ENCODE data around the gene PCBP2.
"Not testable (repeated sequence)": the region's sequence is repeated elsewhere in the genome, so short reads cannot be mapped to it uniquely, and the experiment has no call there.

The PCBP2 gene

GRCh38 chr12:53451661-53452158 lies at the start of gene PCBP2:
PCBP2 (plus strand) TSS chr12:53452102; CDS start chr12:53454801, 2,699 bp downstream.
- DNase-seq, result peak; percentile 99

DNA sequence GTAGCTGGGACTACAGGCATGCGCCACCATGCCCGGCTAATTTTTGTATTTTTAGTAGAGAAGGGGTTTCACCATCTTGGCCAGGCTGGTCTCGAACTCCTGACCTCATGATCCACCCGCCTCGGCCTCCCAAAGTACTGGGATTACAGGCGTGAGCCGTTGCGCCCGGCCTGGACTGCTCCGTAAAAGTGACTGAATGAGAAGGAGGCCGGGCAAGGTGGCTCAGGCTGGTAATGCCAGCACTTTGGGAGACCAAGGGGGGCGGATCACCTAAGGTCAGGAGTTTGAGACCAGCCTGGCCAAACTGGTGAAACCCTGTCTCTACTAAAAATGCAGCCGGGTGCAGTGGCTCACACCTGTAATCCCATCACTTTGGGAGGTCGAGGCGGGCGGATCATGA lies 49.6 kb upstream of the PCBP2 start:
- not testable (repeated sequence) for DNase-seq

GRCh38 chr12:53402871-53403270 lies 49.0 kb upstream of the PCBP2 start:
- no peak for DNase-seq

DNA sequence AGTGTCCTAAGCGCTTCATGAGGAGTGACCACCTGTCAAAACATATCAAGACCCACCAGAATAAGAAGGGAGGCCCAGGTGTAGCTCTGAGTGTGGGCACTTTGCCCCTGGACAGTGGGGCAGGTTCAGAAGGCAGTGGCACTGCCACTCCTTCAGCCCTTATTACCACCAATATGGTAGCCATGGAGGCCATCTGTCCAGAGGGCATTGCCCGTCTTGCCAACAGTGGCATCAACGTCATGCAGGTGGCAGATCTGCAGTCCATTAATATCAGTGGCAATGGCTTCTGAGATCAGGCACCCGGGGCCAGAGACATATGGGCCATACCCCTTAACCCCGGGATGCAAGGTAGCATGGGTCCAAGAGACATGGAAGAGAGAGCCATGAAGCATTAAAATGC lies 41.0 kb upstream of the PCBP2 start:
- DNase-seq, result no peak

- DNase-seq, result no peak
Measured at GRCh38 chr12:53413485-53414204, 38.3 kb upstream of the PCBP2 start.

DNA sequence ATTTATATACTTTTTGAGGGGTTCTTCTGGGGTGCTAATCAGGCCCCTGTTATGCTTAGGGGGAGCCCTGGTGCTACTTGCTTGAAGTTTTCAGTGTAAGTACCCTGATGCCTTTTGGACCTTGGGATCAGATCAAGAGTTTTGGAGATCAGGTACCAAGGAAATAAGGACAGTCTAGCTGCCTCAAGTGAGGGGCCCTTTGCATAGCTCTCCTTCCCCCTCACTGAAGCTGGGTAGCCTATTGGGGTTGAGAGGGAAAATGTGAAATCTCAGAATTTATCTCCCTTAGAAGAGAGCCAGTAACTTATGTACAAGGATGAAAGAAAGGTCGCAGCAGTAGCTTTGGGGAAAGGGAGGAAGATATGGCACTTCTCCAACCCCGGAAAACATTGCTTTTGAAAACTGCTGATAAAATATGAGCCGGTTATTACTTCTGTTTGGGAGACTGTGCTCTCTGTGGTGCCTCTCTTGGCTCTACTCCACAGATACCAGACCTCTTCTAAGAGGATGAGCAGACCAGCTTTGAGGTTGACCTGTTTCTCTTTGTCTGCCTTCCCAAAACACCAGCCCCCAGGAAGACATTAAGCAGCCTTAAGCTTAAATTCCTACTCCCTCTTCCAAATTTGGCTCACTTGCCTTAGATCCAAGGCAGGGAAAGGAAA lies 37.0 kb upstream of the PCBP2 start:
- DNase-seq, result no peak

DNA sequence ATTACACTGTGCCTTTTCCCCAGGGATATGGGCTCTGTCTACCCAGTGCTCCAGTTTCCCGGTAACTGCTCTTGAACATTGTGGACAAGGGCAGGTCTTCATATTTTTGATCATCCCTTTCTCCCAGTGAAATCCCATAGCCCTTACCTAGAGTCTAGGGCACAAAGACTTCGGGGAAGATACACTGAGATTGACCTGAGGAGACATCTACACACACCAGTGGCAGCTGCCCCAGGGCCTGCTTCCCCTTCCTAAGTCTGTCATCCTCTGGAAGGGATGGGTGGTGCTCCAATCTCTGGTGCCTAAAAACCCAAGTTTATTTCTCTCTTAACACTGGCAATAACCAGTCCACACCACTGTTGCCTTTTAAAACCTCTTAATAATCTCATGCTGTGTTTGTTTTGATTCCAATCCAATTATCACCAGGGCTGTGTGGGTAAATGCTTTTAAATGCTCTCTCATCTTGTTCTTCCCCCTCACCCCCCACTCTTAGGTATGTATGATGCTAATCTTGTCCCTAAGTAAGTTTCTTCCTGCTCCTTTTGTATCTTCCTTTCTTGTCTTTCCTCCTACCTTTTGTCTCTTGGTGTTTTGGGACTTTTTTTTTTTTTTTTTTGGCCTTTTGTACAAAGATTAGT lies 36.0 kb upstream of the PCBP2 start:
- not testable (repeated sequence) for DNase-seq

- DNase-seq, result not testable (repeated sequence)
Measured at GRCh38 chr12:53417291-53417816, 34.5 kb upstream of the PCBP2 start.

DNA sequence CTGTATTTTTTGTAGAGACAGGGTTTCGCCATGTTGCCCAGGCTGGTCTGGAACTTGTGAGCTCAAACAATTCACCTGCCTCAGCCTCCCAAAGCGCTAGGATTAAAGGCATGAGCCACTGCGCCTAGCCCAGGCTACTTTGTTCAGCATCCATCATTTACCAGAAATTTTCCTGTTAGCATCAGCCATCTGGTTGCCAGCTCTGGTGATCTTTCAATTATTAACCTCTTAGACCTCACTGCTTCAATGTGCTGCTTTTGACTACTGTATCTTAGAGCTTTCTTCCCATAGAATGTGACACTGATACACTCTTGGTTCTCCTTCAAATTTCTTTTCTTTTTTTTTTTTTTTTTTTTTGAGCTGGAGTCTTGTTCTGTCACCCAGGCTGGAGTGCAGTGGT lies 33.7 kb upstream of the PCBP2 start:
- no peak for DNase-seq

- no peak for DNase-seq
Measured at GRCh38 chr12:53419756-53420155, 32.1 kb upstream of the PCBP2 start.

DNA sequence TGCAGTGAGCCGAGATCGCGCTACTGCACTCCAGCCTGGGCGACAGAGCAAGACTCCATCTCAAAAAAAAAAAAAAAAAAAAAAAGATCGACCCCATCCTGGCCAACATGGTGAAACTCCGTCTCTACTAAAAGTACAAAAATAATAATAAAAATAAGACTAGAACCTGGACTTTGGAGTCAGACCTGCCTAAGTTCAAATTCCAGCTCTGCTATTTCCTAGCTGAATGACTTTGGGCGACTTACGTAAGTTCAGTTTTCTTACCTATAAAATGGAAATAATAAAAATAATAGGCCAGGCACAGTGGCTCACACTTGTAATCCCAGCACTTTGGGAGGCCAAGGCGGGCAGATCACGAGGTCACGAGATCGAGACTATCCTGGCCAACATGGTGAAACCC lies 29.7 kb upstream of the PCBP2 start:
- not testable (repeated sequence) for DNase-seq

GRCh38 chr12:53423597-53423996 lies 28.3 kb upstream of the PCBP2 start, which contains the start of gene AMHR2:
AMHR2 (plus strand) TSS chr12:53423855; CDS start chr12:53423935, 80 bp downstream.
- DNase-seq, result no peak

GRCh38 chr12:53424626-53425514 lies 27.0 kb upstream of the PCBP2 start:
- DNase-seq, result no peak

DNA sequence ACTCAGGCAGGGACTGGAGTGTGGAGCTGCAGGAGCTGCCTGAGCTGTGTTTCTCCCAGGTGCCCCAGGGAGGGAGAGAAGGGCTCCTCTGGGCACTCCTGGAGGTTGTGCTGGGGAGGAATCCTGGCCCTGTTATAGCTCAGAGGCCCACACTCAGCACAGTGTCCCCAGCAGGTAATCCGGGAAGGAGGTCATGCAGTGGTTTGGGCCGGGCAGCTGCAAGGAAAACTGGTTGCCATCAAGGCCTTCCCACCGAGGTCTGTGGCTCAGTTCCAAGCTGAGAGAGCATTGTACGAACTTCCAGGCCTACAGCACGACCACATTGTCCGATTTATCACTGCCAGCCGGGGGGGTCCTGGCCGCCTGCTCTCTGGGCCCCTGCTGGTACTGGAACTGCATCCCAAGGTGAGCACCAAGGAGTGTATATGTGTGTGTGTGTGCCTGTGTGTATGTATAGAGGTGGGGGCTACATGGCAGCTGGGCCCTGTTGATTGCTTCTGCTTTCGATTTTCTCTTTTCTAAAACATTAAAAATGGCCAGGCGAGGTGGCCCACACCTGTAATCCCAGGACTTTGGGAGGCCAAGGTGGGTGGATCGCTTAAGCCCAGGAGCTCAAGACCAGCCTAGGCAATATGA lies 26.3 kb upstream of the PCBP2 start:
- DNase-seq, result no peak

GRCh38 chr12:53427905-53428594 lies 23.9 kb upstream of the PCBP2 start:
- DNase-seq, result no peak

DNA sequence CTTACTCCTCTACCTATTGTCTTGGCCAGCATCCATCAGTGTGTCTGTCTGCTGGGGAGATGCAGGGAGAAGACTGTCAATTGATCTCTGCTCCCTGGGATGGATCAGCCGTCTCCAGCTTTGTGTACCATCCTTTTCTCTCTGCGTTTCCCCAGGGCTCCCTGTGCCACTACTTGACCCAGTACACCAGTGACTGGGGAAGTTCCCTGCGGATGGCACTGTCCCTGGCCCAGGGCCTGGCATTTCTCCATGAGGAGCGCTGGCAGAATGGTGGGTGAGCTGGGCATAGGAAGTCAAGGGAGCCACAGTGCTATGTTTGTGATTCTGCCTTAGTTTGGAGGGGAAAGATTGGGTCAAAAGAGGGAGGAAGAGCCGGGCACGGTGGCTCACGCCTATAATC lies 23.2 kb upstream of the PCBP2 start:
- DNase-seq, result no peak

- no peak for DNase-seq
Measured at GRCh38 chr12:53430116-53430515, 21.8 kb upstream of the PCBP2 start.

DNA sequence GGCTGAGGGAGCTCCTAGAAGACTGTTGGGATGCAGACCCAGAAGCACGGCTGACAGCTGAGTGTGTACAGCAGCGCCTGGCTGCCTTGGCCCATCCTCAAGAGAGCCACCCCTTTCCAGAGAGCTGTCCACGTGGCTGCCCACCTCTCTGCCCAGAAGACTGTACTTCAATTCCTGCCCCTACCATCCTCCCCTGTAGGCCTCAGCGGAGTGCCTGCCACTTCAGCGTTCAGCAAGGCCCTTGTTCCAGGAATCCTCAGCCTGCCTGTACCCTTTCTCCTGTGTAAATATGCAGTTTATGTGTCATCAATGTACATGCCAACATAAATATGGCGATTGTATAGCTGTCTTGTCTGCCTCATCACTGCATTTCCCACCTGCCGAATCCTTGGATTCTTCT lies 20.7 kb upstream of the PCBP2 start:
- DNase-seq, result no peak

- DNase-seq, result not testable (repeated sequence)
Measured at GRCh38 chr12:53435326-53435725, 16.6 kb upstream of the PCBP2 start.

DNA sequence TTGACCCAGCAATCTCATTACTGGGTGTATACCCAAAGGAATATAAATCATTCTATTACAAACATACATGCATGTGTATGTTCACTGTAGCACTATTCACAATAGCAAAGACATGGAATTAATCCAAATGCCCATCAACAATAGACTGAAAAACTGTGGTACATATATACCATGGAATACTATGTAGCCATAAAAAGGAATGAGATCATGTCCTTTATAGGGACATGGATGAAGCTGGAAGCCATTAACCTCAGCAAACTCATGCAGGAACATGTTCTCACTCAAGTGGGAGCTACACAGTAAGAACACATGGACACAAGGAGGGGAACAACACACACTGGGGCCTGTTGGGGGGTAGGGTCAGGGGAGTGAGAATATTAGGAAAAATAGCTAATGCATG lies 12.3 kb upstream of the PCBP2 start:
- DNase-seq, result not testable (repeated sequence)
